Eye (tissue), 1 donor: ENCODE results near the gene CDKN1B.

Experiments used
- DNase-seq: peaks from one replicate; pipeline ENCODE4 v3.0.0-alpha.2; 2015

The CDKN1B gene

GRCh38 chr12:12716793-12717585 is at the start of gene CDKN1B:
Gene CDKN1B, plus strand, starts transcription at chr12:12717368. Its CDS starts 472 bp downstream, at chr12:12717840.
- DNase-seq = peak; percentile 95

- DNase-seq = no peak
Measured at GRCh38 chr12:12668005-12668404, 49.2 kb upstream of the CDKN1B start.

- DNase-seq = no peak
Measured at GRCh38 chr12:12669020-12669419, 48.1 kb upstream of the CDKN1B start.

- DNase-seq = no peak
Measured at GRCh38 chr12:12671850-12672660, 45.1 kb upstream of the CDKN1B start.

GRCh38 chr12:12673296-12673695 is 43.9 kb upstream of the CDKN1B start:
- DNase-seq = no peak

- no peak for DNase-seq
Measured at GRCh38 chr12:12676605-12677004, 40.6 kb upstream of the CDKN1B start.

- no peak for DNase-seq
Measured at GRCh38 chr12:12681061-12681765, 36.0 kb upstream of the CDKN1B start.

GRCh38 chr12:12682284-12682683 is 34.9 kb upstream of the CDKN1B start:
- no peak for DNase-seq

- DNase-seq = no peak
Measured at GRCh38 chr12:12683136-12683697, 34.0 kb upstream of the CDKN1B start.

- DNase-seq = peak; percentile 42
Measured at GRCh38 chr12:12683725-12684124, 33.4 kb upstream of the CDKN1B start.

- peak; percentile 93 for DNase-seq
Measured at GRCh38 chr12:12684375-12685106, 32.6 kb upstream of the CDKN1B start.

GRCh38 chr12:12685305-12685704 is 31.9 kb upstream of the CDKN1B start:
- DNase-seq = peak; percentile 61

- DNase-seq = no peak
Measured at GRCh38 chr12:12686472-12686871, 30.7 kb upstream of the CDKN1B start.

- no peak for DNase-seq
Measured at GRCh38 chr12:12686925-12687324, 30.2 kb upstream of the CDKN1B start.

GRCh38 chr12:12689647-12690300 is 27.4 kb upstream of the CDKN1B start:
- DNase-seq = no peak

GRCh38 chr12:12691549-12691948 is 25.6 kb upstream of the CDKN1B start:
- no peak for DNase-seq

- DNase-seq = peak; percentile 39
Measured at GRCh38 chr12:12693111-12693671, 24.0 kb upstream of the CDKN1B start.

- peak; percentile 96 for DNase-seq
Measured at GRCh38 chr12:12696562-12697383, 20.4 kb upstream of the CDKN1B start.

GRCh38 chr12:12699345-12699744 is 17.8 kb upstream of the CDKN1B start:
- DNase-seq = no peak

- DNase-seq = no peak
Measured at GRCh38 chr12:12700254-12700653, 16.9 kb upstream of the CDKN1B start.
